Hepatocyte (in vitro differentiated cells): ENCODE measurements around the gene SPATA21.

Experiments
- CTCF ChIP-seq: fragments of 200-600 bp; sonication (generic); IDR thresholded peaks from 2 replicates; pipeline ENCODE4 v1.5.1; 2016; ENCODE audit warnings: antibody characterized with exemption, mild to moderate bottlenecking; ENCODE audit not compliant: poor library complexity
- EZH2 ChIP-seq: fragments of 200-600 bp; sonication (generic); IDR thresholded peaks from 2 replicates; pipeline ENCODE4 v1.6.1; 2016; ENCODE audit warnings: antibody characterized with exemption, mild to moderate bottlenecking, borderline replicate concordance
- EZH2phosphoT487 ChIP-seq: fragments of 200-600 bp; sonication (generic); IDR thresholded peaks from one replicate; pipeline ENCODE4 v1.6.1; 2018; ENCODE audit warnings: antibody characterized with exemption, mild to moderate bottlenecking, low read depth, moderate library complexity; ENCODE audit not compliant: unreplicated experiment, severe bottlenecking

DNA sequence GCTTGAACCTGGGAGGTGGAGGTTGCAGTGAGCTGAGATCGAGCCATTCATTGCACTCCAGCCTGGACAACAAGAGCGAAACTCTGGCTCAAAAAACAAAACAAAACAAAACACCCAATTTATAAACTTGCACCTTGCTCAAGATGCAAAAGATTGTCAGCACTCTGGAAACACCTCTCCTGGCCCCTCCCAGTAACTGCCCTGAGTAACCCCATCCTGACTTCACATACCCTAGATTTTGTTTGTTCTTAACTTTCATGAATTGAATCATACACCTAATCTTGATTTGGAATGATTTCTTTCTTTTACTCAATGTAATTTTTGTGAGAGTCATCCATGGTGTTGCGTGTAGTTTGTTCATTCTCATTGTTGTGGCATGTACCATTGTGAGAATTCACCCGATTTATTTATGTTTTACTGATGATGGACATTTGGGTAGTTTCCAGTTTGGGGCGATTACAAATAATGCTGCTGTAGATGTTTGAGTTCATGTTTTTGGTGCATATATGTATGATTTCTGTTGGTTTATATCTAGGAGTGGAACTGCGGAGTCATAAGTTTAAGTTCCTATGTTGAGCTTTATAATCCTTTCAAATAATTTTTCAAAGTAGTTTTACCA, 13.7 kb upstream of the SPATA21 start:
- TF ChIP-seq CTCF (no peak), EZH2 (no peak), EZH2phosphoT487 (no peak)
